Endothelial cell of umbilical vein (primary cell): ENCODE results near the gene HNRNPK. TPM values are rescaled to one million over a fixed set of nuclear protein-coding genes. Genes with fewer than 3 reads are reported as not detected.

Experiments used
- BruUV-seq: library from RNA; stranded (reverse); fragments of 400-500 nt; replicated peaks from 2 replicates; lab custom pipeline; 2021; lab: Mats Ljungman, UMichigan
- CTCF ChIA-PET: fragments of 300-600, 350-600 bp; sonication (Branson Sonifier 250); formaldehyde crosslinking; loops from one replicate; lab custom pipeline; 2021; ENCODE audit warnings: antibody characterized with exemption, inconsistent platforms; lab: Charles Lee
- POLR2A ChIA-PET: fragments of 300-600, 350-600 bp; sonication (Branson Sonifier 250); formaldehyde crosslinking; loops from one replicate; lab custom pipeline; 2021; ENCODE audit warnings: antibody characterized with exemption, inconsistent platforms; lab: Charles Lee
- DNase-seq: peaks from one replicate; pipeline ENCODE4 v3.0.0-alpha.2; 2011; ENCODE audit warnings: low read depth, low spot score
- FAIRE-seq: peaks from 2 replicates; lab custom pipeline; 2011; peaks lifted over from hg19 to GRCh38; lab: Jason Lieb, UNC
- H2AFZ ChIP-seq: 2 replicates; pipeline ENCODE4 v1.6.0; 2012; ENCODE audit warnings: low read depth, low read length, control low read depth, inconsistent platforms
- H3K27ac ChIP-seq: 2 replicates; pipeline ENCODE4 v1.5.1; 2011; ENCODE audit warnings: low read depth, mild to moderate bottlenecking, control low read depth, low read length, moderate library complexity; ENCODE audit not compliant: insufficient read depth
- H3K27me3 ChIP-seq, 2 experiments: 2 replicates each; pipeline versions ENCODE4 v1.6.0 to v1.6.1; 2011; ENCODE audit warnings: low read length in 2 of 2, mixed read lengths in 1 of 2; ENCODE audit not compliant: control insufficient read depth in 2 of 2, insufficient read depth in 2 of 2
- H3K36me3 ChIP-seq, 2 experiments: 2 replicates in 1 of 2; 3 replicates in 1 of 2; pipeline ENCODE4 v1.5.1; 2011; ENCODE audit warnings: low read length in 2 of 2, mild to moderate bottlenecking in 1 of 2, moderate library complexity in 1 of 2; ENCODE audit not compliant: control insufficient read depth in 2 of 2, insufficient read depth in 2 of 2; ENCODE audit errors: extremely low read depth in 1 of 2
- H3K4me1 ChIP-seq: 3 replicates; pipeline ENCODE4 v1.5.1; 2011; ENCODE audit warnings: mild to moderate bottlenecking, low read length; ENCODE audit not compliant: control insufficient read depth, insufficient read depth; ENCODE audit errors: extremely low read depth
- H3K4me2 ChIP-seq: 2 replicates; pipeline ENCODE4 v1.6.1; 2011; ENCODE audit warnings: low read length, control low read depth, mixed read lengths; ENCODE audit not compliant: insufficient read depth
- H3K4me3 ChIP-seq, 3 experiments: fragments of 200-600 bp in 1 of 3; sonication (generic), shearing (Covaris generic) in 1 of 3; replicated peaks in 1 of 3; 2 replicates each; pipeline ENCODE4 v1.5.1; 2011 to 2016; ENCODE audit warnings: control low read depth in 3 of 3, low read length in 3 of 3, mild to moderate bottlenecking in 2 of 3, inconsistent platforms in 1 of 3, low read depth in 1 of 3, moderate library complexity in 1 of 3; ENCODE audit not compliant: insufficient read depth in 1 of 3
- H3K79me2 ChIP-seq: 2 replicates; pipeline ENCODE4 v1.6.0; 2012; ENCODE audit warnings: low read length, inconsistent platforms; ENCODE audit not compliant: control insufficient read depth, insufficient read depth
- H3K9ac ChIP-seq: replicated peaks from 2 replicates; pipeline ENCODE3; 2011; ENCODE audit warnings: low read length, control low read depth; ENCODE audit not compliant: insufficient read depth; ENCODE audit errors: extremely low read depth
- H3K9me1 ChIP-seq: replicated peaks from 3 replicates; pipeline ENCODE4 v1.6.0; 2011; ENCODE audit warnings: mild to moderate bottlenecking, low read length; ENCODE audit not compliant: control insufficient read depth, insufficient read depth; ENCODE audit errors: extremely low read depth
- H3K9me3 ChIP-seq: replicated peaks from 2 replicates; pipeline ENCODE4 v1.5.1; 2012; ENCODE audit warnings: low read length, inconsistent platforms; ENCODE audit not compliant: control insufficient read depth, insufficient read depth
- H4K20me1 ChIP-seq: replicated peaks from 2 replicates; pipeline ENCODE3; 2011; ENCODE audit warnings: mild to moderate bottlenecking, low read length; ENCODE audit not compliant: control insufficient read depth, insufficient read depth; ENCODE audit errors: extremely low read depth
- CTCF ChIP-seq, 2 donors: IDR thresholded peaks; 1 replicate in 1 of 2; 2 replicates in 1 of 2; pipeline ENCODE4 v1.5.1; 2011; ENCODE audit warnings: low read length in 2 of 2, mild to moderate bottlenecking in 2 of 2, moderate library complexity in 2 of 2, control low read depth in 1 of 2, inconsistent platforms in 1 of 2, low read depth in 1 of 2; ENCODE audit not compliant: insufficient read depth in 1 of 2; ENCODE audit errors: extremely low read depth in 1 of 2
- FOS ChIP-seq: IDR thresholded peaks from 2 replicates; pipeline ENCODE4 v1.6.1; 2011; ENCODE audit warnings: mild to moderate bottlenecking, low read length, moderate library complexity, borderline replicate concordance; ENCODE audit not compliant: insufficient read depth
- GATA2 ChIP-seq: IDR thresholded peaks from 2 replicates; pipeline ENCODE4 v1.7.0; 2011; ENCODE audit warnings: low read depth, mild to moderate bottlenecking, moderate library complexity, mixed read lengths, low read length; ENCODE audit not compliant: insufficient read length, insufficient read depth
- JUN ChIP-seq: IDR thresholded peaks from 2 replicates; pipeline ENCODE4 v1.6.1; 2011; ENCODE audit warnings: borderline replicate concordance, low read depth; ENCODE audit not compliant: insufficient read length, insufficient read depth
- MAX ChIP-seq: IDR thresholded peaks from 2 replicates; pipeline ENCODE4 v1.6.1; 2011; ENCODE audit not compliant: insufficient read depth, insufficient read length
- MYC ChIP-seq: IDR thresholded peaks from one replicate; pipeline ENCODE4 v1.6.1; 2011; ENCODE audit warnings: mild to moderate bottlenecking, low read depth, low read length
- POLR2A ChIP-seq: IDR thresholded peaks from 2 replicates; pipeline ENCODE4 v1.6.1; 2012; ENCODE audit warnings: low read depth, mild to moderate bottlenecking, control low read depth, low read length
- POLR2AphosphoS5 ChIP-seq: IDR thresholded peaks from 2 replicates; pipeline ENCODE4 v1.6.1; 2012; ENCODE audit warnings: low read depth, mild to moderate bottlenecking, control low read depth, low read length, moderate library complexity; ENCODE audit not compliant: insufficient read depth
- dilution Hi-C: fragments of 300-500 bp; cut with MboI; formaldehyde crosslinking; loops from one replicate; pipeline ENCODE4 v1.15.0; 2019; ENCODE audit warnings: low sequenced_read_pairs; ENCODE audit not compliant: extremely low pct_ligation_motif_present
- intact Hi-C: fragments of 100-400 bp; cut with micrococcal nuclease; formaldehyde crosslinking; loops from one replicate; pipeline ENCODE4 v1.10.0; 2022
- polyA plus RNA-seq, 4 experiments: library from polyadenylated mRNA; depleted of rRNA in 3 of 4; stranded (reverse) in 3 of 4; unstranded in 1 of 4; fragments of >200 nt; gene quantifications; 2 replicates each; pipeline versions ENCODE4 v1.2.1 to v1.2.3, GENCODE V29; 2011 to 2012; ENCODE audit warnings: missing spikeins in 1 of 4
- total RNA-seq: library from RNA; stranded (reverse); gene quantifications from 2 replicates; pipeline ENCODE4 v1.2.3, GENCODE V29; 2021

The HNRNPK gene
- total and polyA plus RNA-seq, 2 donors (not counting 3 experiments of a cell fraction or from before 2014, with no cell fraction given), result 399 to 663 TPM

DNA sequence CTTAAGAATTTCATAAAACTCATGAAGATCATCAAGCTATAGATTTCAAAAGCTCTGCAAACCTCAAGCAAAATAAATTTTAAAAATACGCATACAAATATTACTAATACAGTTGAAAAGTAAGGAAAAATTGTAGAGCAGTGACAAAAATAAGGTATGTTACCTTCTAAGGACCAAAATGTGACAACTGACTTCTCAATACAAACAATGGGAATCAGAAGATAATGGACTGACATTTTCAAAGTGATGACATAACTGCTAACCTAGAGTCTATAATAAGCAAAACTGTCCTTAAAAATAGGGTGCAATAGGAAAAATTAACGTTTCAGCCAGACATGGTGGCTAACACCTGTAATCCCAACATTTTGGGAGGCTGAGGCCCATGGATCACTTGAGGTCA lies 27.6 kb upstream of the HNRNPK start:
- H4K20me1 ChIP-seq, result no peaks in the 10 kb centered on the region
- no peaks in the 10 kb centered on the region for H3K27me3 ChIP-seq
- ChIA-PET CTCF (interaction anchor here (1.3 to 2.2 kb wide), 2 partner anchors 23 to 254 kb away, joined by 4 to 8 read pairs; no protein-coding TSS in a partner anchor), POLR2A (no interaction called here)
- intact Hi-C loops, result no loop called here
- no peak overlapping the region for H2AFZ ChIP-seq
- no peaks in the 10 kb centered on the region for H3K9me3 ChIP-seq
- H3K9ac ChIP-seq, result no peak overlapping the region
- H3K79me2 ChIP-seq, result no peaks in the 10 kb centered on the region
- H3K4me3 ChIP-seq, result no peak overlapping the region
- H3K9me1 ChIP-seq, result no peaks in the 10 kb centered on the region
- FAIRE-seq, result no peak
- no peaks in the 10 kb centered on the region for H3K36me3 ChIP-seq
- H3K27ac ChIP-seq, result no peak overlapping the region
- no peaks in the 10 kb centered on the region for H3K4me1 ChIP-seq
- no peak for DNase-seq
- dilution Hi-C loops, result no loop called here
- no TSS peak for BruUV-seq
- no peak overlapping the region for H3K4me2 ChIP-seq
- TF ChIP-seq CTCF (IDR thresholded peaks at IDR 0.05; ENCODE audit: extremely low read depth in 1 of 2, insufficient read depth in 1 of 2, low read depth in 1 of 2, low read length in 2 of 2), result no peak
- no peak for TF ChIP-seq FOS
- no peak for TF ChIP-seq POLR2A
- no peak for TF ChIP-seq GATA2
- no peak for TF ChIP-seq JUN
- TF ChIP-seq MYC, result no peak
- TF ChIP-seq POLR2AphosphoS5, result no peak
- TF ChIP-seq MAX, result no peak
